HL-60 (cell line): ENCODE results near the gene C15orf61.

ENCODE experiments used
- DNase-seq, 2 experiments: peaks; one replicate each; pipeline ENCODE4 v3.0.0-alpha.2; 2010 to 2020; ENCODE audit warnings: low read depth in 1 of 2, low spot score in 1 of 2
- H3K27ac ChIP-seq: fragments of 250-450 bp; sonication (Bioruptor Pico); replicated peaks from 2 replicates; pipeline ENCODE4 v1.5.1; 2020; ENCODE audit warnings: mild to moderate bottlenecking, moderate library complexity
- H3K27me3 ChIP-seq: fragments of 250-450 bp; sonication (Bioruptor Pico); 2 replicates; pipeline ENCODE4 v1.5.1; 2021; ENCODE audit warnings: mild to moderate bottlenecking, moderate library complexity; ENCODE audit not compliant: insufficient read depth, poor library complexity, severe bottlenecking
- H3K4me3 ChIP-seq: replicated peaks from 2 replicates; pipeline ENCODE4 v1.5.1; 2011; ENCODE audit warnings: mild to moderate bottlenecking, control low read depth, low read length; ENCODE audit not compliant: insufficient read depth
- GABPA ChIP-seq: IDR thresholded peaks from 2 replicates; pipeline ENCODE4 v1.6.1; 2012; ENCODE audit warnings: low read depth
- POLR2AphosphoS5 ChIP-seq: IDR thresholded peaks from 2 replicates; pipeline ENCODE4 v1.6.1; 2012; ENCODE audit warnings: low read depth
- SPI1 ChIP-seq: IDR thresholded peaks from 2 replicates; pipeline ENCODE4 v1.6.1; 2012; ENCODE audit warnings: low read depth, mild to moderate bottlenecking, borderline replicate concordance
- TF ChIP-seq, protein P1 (sequence below): IDR thresholded peaks from one replicate; pipeline ENCODE4 v1.5.1; 2011; ENCODE audit warnings: low read length, control low read depth, inconsistent platforms; ENCODE audit not compliant: insufficient read depth
- TF ChIP-seq, protein P2 (sequence below): IDR thresholded peaks from 2 replicates; pipeline ENCODE4 v1.6.1; 2012; ENCODE audit warnings: low read depth; ENCODE audit not compliant: insufficient replicate concordance

Gene C15orf61

DNA sequence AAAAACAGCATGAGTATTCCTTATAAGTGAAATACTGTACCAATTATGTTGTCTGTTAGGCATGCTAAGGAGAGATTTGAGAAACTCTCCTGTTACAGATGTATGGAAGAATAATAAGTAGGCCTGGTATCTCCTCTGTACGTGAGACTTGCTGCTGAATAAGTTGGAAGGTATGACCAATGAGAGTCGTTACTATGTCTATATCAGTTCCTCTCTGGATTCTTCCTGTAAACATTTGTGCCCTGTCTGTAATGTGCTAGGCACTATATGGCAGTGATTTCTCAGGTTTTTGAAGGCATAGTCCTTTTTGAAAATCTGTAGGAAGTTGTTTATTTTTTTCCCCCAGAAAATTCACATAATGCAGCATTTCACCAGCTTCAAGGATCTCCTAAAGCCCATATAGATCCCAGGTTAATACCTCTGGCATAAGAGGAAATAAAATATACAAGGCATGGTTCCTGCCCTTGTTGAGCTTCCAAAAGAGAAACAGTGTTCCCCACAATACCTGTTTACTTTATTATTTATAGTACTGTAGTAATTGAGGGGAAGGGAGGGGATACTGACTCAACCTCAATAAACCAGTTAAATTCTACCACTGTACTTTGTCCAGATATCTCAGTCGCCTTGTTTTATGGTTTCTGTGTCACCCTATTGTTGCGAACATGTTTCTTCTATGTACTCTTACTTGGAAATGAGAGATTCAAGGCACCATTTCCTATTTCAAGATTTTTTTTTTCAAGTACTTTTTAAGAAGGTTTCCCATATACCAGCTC is 50.1 kb downstream of the C15orf61 start:
- TF ChIP-seq, protein P1, sequence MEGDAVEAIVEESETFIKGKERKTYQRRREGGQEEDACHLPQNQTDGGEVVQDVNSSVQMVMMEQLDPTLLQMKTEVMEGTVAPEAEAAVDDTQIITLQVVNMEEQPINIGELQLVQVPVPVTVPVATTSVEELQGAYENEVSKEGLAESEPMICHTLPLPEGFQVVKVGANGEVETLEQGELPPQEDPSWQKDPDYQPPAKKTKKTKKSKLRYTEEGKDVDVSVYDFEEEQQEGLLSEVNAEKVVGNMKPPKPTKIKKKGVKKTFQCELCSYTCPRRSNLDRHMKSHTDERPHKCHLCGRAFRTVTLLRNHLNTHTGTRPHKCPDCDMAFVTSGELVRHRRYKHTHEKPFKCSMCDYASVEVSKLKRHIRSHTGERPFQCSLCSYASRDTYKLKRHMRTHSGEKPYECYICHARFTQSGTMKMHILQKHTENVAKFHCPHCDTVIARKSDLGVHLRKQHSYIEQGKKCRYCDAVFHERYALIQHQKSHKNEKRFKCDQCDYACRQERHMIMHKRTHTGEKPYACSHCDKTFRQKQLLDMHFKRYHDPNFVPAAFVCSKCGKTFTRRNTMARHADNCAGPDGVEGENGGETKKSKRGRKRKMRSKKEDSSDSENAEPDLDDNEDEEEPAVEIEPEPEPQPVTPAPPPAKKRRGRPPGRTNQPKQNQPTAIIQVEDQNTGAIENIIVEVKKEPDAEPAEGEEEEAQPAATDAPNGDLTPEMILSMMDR, result no peak
- TF ChIP-seq GABPA (no peak), SPI1 (no peak), POLR2AphosphoS5 (no peak)
- TF ChIP-seq, protein P2, sequence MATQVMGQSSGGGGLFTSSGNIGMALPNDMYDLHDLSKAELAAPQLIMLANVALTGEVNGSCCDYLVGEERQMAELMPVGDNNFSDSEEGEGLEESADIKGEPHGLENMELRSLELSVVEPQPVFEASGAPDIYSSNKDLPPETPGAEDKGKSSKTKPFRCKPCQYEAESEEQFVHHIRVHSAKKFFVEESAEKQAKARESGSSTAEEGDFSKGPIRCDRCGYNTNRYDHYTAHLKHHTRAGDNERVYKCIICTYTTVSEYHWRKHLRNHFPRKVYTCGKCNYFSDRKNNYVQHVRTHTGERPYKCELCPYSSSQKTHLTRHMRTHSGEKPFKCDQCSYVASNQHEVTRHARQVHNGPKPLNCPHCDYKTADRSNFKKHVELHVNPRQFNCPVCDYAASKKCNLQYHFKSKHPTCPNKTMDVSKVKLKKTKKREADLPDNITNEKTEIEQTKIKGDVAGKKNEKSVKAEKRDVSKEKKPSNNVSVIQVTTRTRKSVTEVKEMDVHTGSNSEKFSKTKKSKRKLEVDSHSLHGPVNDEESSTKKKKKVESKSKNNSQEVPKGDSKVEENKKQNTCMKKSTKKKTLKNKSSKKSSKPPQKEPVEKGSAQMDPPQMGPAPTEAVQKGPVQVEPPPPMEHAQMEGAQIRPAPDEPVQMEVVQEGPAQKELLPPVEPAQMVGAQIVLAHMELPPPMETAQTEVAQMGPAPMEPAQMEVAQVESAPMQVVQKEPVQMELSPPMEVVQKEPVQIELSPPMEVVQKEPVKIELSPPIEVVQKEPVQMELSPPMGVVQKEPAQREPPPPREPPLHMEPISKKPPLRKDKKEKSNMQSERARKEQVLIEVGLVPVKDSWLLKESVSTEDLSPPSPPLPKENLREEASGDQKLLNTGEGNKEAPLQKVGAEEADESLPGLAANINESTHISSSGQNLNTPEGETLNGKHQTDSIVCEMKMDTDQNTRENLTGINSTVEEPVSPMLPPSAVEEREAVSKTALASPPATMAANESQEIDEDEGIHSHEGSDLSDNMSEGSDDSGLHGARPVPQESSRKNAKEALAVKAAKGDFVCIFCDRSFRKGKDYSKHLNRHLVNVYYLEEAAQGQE, result no peak

DNA sequence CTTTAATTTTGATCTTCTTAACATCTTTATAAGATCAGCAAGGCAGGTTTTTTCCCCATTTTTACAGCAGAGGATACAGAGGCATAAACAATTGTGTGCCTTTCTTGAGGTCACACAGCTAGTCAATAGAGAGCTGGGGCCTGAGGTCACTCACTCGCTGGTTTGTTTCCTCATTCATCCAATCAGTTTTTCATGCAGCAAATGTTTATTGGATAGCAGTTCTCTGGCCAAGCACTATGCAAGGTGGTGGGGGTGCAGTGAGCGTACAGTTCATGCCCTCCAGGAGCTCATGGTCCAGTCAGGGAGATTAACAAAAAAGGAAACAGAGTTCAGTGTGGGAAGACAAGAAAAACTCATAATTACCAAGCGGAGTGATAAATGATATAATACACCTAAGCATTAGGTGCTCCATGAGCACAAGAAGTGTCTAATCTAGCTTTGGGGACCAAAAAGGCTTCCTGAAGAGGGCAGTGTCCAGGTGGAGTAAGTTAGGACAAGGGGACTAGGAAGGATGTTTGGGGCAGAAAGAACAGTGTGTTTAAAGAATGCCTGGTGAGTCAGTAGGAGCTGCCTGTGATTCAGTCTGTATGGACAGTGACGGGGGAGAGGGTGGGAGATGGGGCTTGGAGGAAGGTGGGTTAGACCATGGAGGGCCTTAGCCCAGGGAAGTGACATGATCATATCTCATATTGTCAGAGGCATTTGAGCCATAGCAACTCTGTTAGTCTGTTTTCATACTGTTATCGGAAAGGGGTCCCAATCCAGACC is 50.9 kb downstream of the C15orf61 start:
- Histone ChIP-seq H3K27ac (peak overlapping the region; percentile 68), H3K27me3 (no peaks in the 10 kb centered on the region), H3K4me3 (no peak overlapping the region)
- TF ChIP-seq POLR2AphosphoS5, result no peak
- TF ChIP-seq GABPA, result no peak
- no peak for TF ChIP-seq SPI1
- TF ChIP-seq, protein P1, result no peak
- TF ChIP-seq, protein P2, result no peak
- no peak for DNase-seq

More for the DNA sequence above, 50.1 kb downstream of the C15orf61 start:
- Histone ChIP-seq H3K27ac (no peak overlapping the region), H3K4me3 (no peak overlapping the region), H3K27me3 (no peaks in the 10 kb centered on the region)
- DNase-seq, result no peak

DNA sequence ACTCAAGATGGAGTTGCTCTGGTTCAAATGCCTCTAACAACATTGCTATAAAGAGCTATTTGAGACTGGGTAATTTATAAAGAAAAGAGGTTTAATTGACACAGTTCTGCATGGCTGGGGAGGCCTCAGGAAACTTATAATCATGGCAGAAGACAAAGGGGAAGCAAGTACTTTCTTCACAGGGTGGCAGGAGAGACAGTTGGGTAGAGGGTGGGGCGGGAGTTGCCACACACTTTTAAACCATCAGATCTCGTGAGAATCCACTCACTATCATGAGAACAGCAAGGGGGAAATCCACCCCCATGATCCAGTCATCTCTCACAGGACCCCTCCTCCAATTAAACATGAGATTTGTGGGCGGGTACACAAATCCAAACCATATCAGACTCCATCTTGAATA is 52.3 kb downstream of the C15orf61 start:
- H3K27me3 ChIP-seq, result no peaks in the 10 kb centered on the region
- peak; percentile 28 to 82 for DNase-seq
- TF ChIP-seq SPI1 (no peak), GABPA (no peak), POLR2AphosphoS5 (no peak)
- TF ChIP-seq, protein P1, result no peak
- TF ChIP-seq, protein P2, result no peak
- peak overlapping the region; percentile 68 for H3K27ac ChIP-seq
- H3K4me3 ChIP-seq, result no peak overlapping the region
